HepG2 (cell line): ENCODE data around the gene OTOG. TPM values are rescaled to one million over a fixed set of nuclear protein-coding genes. Genes with fewer than 3 reads are reported as not detected.

Source experiments
- ATAC-seq: fragments of 200-7000 bp; cut with Tn5 transposase; 3 replicates; pipeline ENCODE4 v1.9.1; 2020; ENCODE audit warnings: mild to moderate bottlenecking, moderate library complexity
- BruUV-seq: library from RNA; stranded (reverse); fragments of 400-500 nt; replicated peaks from 2 replicates; lab custom pipeline; 2021; lab: Mats Ljungman, UMichigan
- CTCF ChIA-PET: fragments of 300-600 bp; formaldehyde crosslinking; extraction: SDS; loops from one replicate; lab custom pipeline; 2021; ENCODE audit warnings: low total read pairs, inconsistent platforms, low intra/inter-chr PET ratio; lab: Yijun Ruan, JAX
- POLR2A ChIA-PET: fragments of 350-600 bp; sonication (Branson Sonifier 250); formaldehyde crosslinking; loops from one replicate; lab custom pipeline; 2020; ENCODE audit warnings: antibody characterized with exemption, inconsistent platforms; lab: Yijun Ruan, JAX
- DNase-seq: peaks from one replicate; pipeline ENCODE4 v3.0.0-alpha.2; 2015; ENCODE audit warnings: low spot score
- FAIRE-seq: peaks from 3 replicates; lab custom pipeline; 2011; peaks lifted over from hg19 to GRCh38; lab: Jason Lieb, UNC
- H2AFZ ChIP-seq: one replicate; pipeline ENCODE4 v1.6.1; 2011; ENCODE audit warnings: low read length, inconsistent platforms
- H3K27ac ChIP-seq: fragments of 300-600 bp; 3 replicates; pipeline ENCODE4 v1.8.0; 2011; ENCODE audit warnings: mixed run types, mild to moderate bottlenecking, mixed read lengths, low read length, inconsistent platforms; ENCODE audit not compliant: insufficient read depth; ENCODE audit errors: extremely low read length
- H3K27me3 ChIP-seq, 2 experiments: fragments of 200-600 bp in 1 of 2; 2 replicates in 1 of 2; 3 replicates in 1 of 2; pipeline versions ENCODE4 v1.6.0 to v1.8.0; 2011; ENCODE audit warnings: low read length in 2 of 2, mild to moderate bottlenecking in 2 of 2, moderate library complexity in 2 of 2, inconsistent platforms in 1 of 2; ENCODE audit not compliant: insufficient read depth in 2 of 2, control insufficient read depth in 1 of 2
- H3K36me3 ChIP-seq, 2 experiments: fragments of 200-600 bp in 1 of 2; replicated peaks in 1 of 2; 2 replicates in 1 of 2; 3 replicates in 1 of 2; pipeline versions ENCODE4 v1.5.1 to v1.8.0; 2011; ENCODE audit warnings: low read length in 2 of 2, inconsistent platforms in 1 of 2; ENCODE audit not compliant: insufficient read depth in 2 of 2, control insufficient read depth in 1 of 2
- H3K4me1 ChIP-seq: 2 replicates; pipeline ENCODE4 v1.5.1; 2012; ENCODE audit warnings: low read length, inconsistent platforms; ENCODE audit not compliant: insufficient read depth
- H3K4me2 ChIP-seq: 2 replicates; pipeline ENCODE4 v1.6.0; 2011; ENCODE audit warnings: low read depth, low read length, inconsistent platforms
- H3K4me3 ChIP-seq, 3 experiments: fragments of 200-600 bp in 1 of 3; sonication (generic), shearing (Covaris generic) in 1 of 3; replicated peaks in 1 of 3; 2 replicates each; pipeline ENCODE4 v1.5.1; 2011 to 2016; ENCODE audit warnings: low read length in 3 of 3, inconsistent platforms in 2 of 3, low read depth in 2 of 3, mild to moderate bottlenecking in 2 of 3, control low read depth in 1 of 3, mixed read lengths in 1 of 3; ENCODE audit not compliant: insufficient read depth in 1 of 3
- H3K79me2 ChIP-seq: one replicate; pipeline ENCODE4 v1.6.1; 2011; ENCODE audit warnings: low read length, inconsistent platforms; ENCODE audit not compliant: insufficient read depth
- H3K9ac ChIP-seq: 2 replicates; pipeline ENCODE4 v1.6.0; 2011; ENCODE audit warnings: mild to moderate bottlenecking, low read depth, low read length, inconsistent platforms; ENCODE audit not compliant: insufficient read depth
- H3K9me3 ChIP-seq: 2 replicates; pipeline ENCODE4 v1.5.1; 2012; ENCODE audit warnings: mild to moderate bottlenecking, low read length
- H4K20me1 ChIP-seq: 2 replicates; pipeline ENCODE4 v1.6.0; 2011; ENCODE audit warnings: inconsistent platforms, mild to moderate bottlenecking, low read length, moderate library complexity; ENCODE audit not compliant: insufficient read depth
- CCDC6 ChIP-seq: sonication (generic); formaldehyde crosslinking; IDR thresholded peaks from 2 replicates; pipeline ENCODE4 v1.8.1; 2022; ENCODE audit warnings: mild to moderate bottlenecking, missing genetic modification reagents, moderate library complexity
- GTF3A ChIP-seq: sonication (generic); formaldehyde crosslinking; conservative IDR thresholded peaks from 2 replicates; pipeline ENCODE4 v1.4.0; 2020; ENCODE audit warnings: mild to moderate bottlenecking, missing genetic modification reagents
- KDM5A ChIP-seq: fragments of 200-600 bp; sonication (generic); IDR thresholded peaks from 2 replicates; pipeline ENCODE4 v1.7.0; 2018; ENCODE audit warnings: antibody characterized with exemption, mild to moderate bottlenecking, low read length, borderline replicate concordance
- MYC ChIP-seq: sonication (generic); formaldehyde crosslinking; IDR thresholded peaks from 2 replicates; pipeline ENCODE4 v1.9.0; 2021; ENCODE audit warnings: missing genetic modification reagents, borderline replicate concordance
- NFIC ChIP-seq: IDR thresholded peaks from 2 replicates; pipeline ENCODE4 v1.6.1; 2012; ENCODE audit warnings: mild to moderate bottlenecking, low read length, inconsistent platforms
- PBX2 ChIP-seq: IDR thresholded peaks from 2 replicates; pipeline ENCODE4 v1.6.1; 2016; ENCODE audit warnings: control low read depth
- SIX4 ChIP-seq: sonication (generic); formaldehyde crosslinking; IDR thresholded peaks from 2 replicates; pipeline ENCODE4 v1.4.0; 2020; ENCODE audit warnings: missing genetic modification reagents
- SRSF4 ChIP-seq: fragments of 200-400 bp; formaldehyde crosslinking; IDR thresholded peaks from one replicate; pipeline ENCODE4 v1.6.1; 2018; ENCODE audit warnings: mild to moderate bottlenecking, low read depth, low read length, moderate library complexity; ENCODE audit not compliant: poor library complexity, severe bottlenecking
- SRY ChIP-seq: sonication (generic); formaldehyde crosslinking; IDR thresholded peaks from 2 replicates; pipeline ENCODE4 v1.8.0; 2022; ENCODE audit warnings: mild to moderate bottlenecking, missing genetic modification reagents
- THRA ChIP-seq: sonication (generic); formaldehyde crosslinking; IDR thresholded peaks from 2 replicates; pipeline ENCODE4 v1.4.0; 2020; ENCODE audit warnings: missing genetic modification reagents, borderline replicate concordance
- ZIK1 ChIP-seq: sonication (generic); formaldehyde crosslinking; IDR thresholded peaks from 2 replicates; pipeline ENCODE4 v1.5.0; 2020; ENCODE audit warnings: mild to moderate bottlenecking, low read depth, missing genetic modification reagents, borderline replicate concordance
- ZNF205 ChIP-seq: IDR thresholded peaks from 2 replicates; pipeline ENCODE4 v1.6.1; 2018; ENCODE audit warnings: missing biosample characterization, missing genetic modification reagents
- ZNF207 ChIP-seq: fragments of 450-650 bp; IDR thresholded peaks from 2 replicates; pipeline ENCODE4 v1.6.1; 2016; ENCODE audit warnings: antibody characterized with exemption, borderline replicate concordance
- ZNF274 ChIP-seq: sonication (generic); formaldehyde crosslinking; IDR thresholded peaks from 2 replicates; pipeline ENCODE4 v1.5.1; 2020; ENCODE audit warnings: mild to moderate bottlenecking, missing genetic modification reagents
- ZNF280D ChIP-seq: sonication (generic); formaldehyde crosslinking; IDR thresholded peaks from 2 replicates; pipeline ENCODE4 v1.5.1; 2020; ENCODE audit warnings: mild to moderate bottlenecking, missing genetic modification reagents
- ZNF841 ChIP-seq: sonication (generic); formaldehyde crosslinking; IDR thresholded peaks from 2 replicates; pipeline ENCODE4 v1.8.1; 2023; ENCODE audit warnings: missing genetic modification reagents, borderline replicate concordance
- ZSCAN22 ChIP-seq: sonication (generic); formaldehyde crosslinking; IDR thresholded peaks from 2 replicates; pipeline ENCODE4 v1.4.0; 2020; ENCODE audit warnings: mild to moderate bottlenecking, missing genetic modification reagents
- WGBS: methylation state at CpG from one replicate; pipeline ENCODE4 v1.1.6; 2017; ENCODE audit warnings: low lambda C conversion rate; 5-methylcytosine and 5-hydroxymethylcytosine counted together
- in situ Hi-C: cut with HindIII; loops from 2 replicates; pipeline ENCODE4 v1.10.0; 2017; ENCODE audit warnings: low pct_unique_long_range_greater_than_20kb; ENCODE audit not compliant: extremely low pct_ligation_motif_present
- intact Hi-C: fragments of 100-400 bp; cut with micrococcal nuclease; formaldehyde crosslinking; loops from one replicate; pipeline ENCODE4 v1.10.0; 2022; ENCODE audit not compliant: unreplicated experiment
- polyA plus RNA-seq, 8 experiments: library from polyadenylated mRNA; depleted of rRNA in 3 of 8; stranded (reverse) in 7 of 8; unstranded in 1 of 8; fragments of >200 nt; fragmentation: Illumina TruSeq in 4 of 8; extraction: Trizol in 4 of 8; gene quantifications; 2 replicates each; pipeline versions ENCODE4 v1.2.1 to v1.2.3, GENCODE V29; 2011 to 2016; ENCODE audit warnings: low read depth in 4 of 8, missing spikeins in 1 of 8, mixed read lengths in 1 of 8; ENCODE audit not compliant: insufficient read depth in 1 of 8
- total RNA-seq, 5 experiments: library from RNA; depleted of rRNA; stranded (reverse); fragments of >200 nt; fragmentation: Illumina TruSeq; extraction: Trizol; gene quantifications; 2 replicates each; pipeline ENCODE4 v1.2.3, GENCODE V29; 2016; ENCODE audit warnings: low read depth in 1 of 5

The OTOG gene
- total and polyA plus RNA-seq, 2 of the 13 experiments (the other 11 are each of a cell fraction or from before 2014, with no cell fraction given), result not detected

DNA sequence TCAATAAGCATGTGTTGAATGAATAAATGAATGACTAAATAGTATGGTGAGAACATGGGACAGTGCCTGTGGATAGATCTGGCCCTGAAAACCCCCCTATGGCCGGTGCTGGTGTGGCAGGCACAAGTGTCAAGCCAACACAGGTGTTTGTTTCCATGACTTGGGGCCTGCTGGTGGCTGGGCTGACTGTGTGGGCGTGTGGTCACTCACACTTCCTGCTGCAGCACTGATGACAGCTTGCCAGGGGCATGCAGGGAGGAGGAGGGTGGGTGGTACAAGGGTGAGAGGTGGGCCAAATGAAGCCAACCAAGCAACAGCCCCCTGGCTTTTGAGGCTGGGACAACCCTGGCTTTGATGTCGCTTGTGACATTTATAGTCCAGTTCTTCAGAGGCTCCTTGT, 40.1 kb upstream of the OTOG start (continued):
- TF ChIP-seq PBX2 (CRISPR knock-in tag) (no peak), SRSF4 (no peak), GTF3A (CRISPR knock-in tag) (no peak), ZIK1 (CRISPR knock-in tag) (no peak), CCDC6 (no peak), ZNF841 (no peak), ZNF280D (CRISPR knock-in tag) (no peak), NFIC (no peak)

- Histone ChIP-seq H3K36me3 (no peaks in the 10 kb centered on the region), H3K27me3 (no peaks in the 10 kb centered on the region; a peak in 2 of 5 replicates), H3K27ac (no peak overlapping the region), H4K20me1 (no peaks in the 10 kb centered on the region), H3K4me2 (no peak overlapping the region), H3K4me1 (no peaks in the 10 kb centered on the region), H3K79me2 (no peaks in the 10 kb centered on the region), H2AFZ (no peak overlapping the region), H3K9me3 (no peaks in the 10 kb centered on the region), H3K9ac (no peak overlapping the region), H3K4me3 (no peak overlapping the region)
- ChIA-PET CTCF (no interaction called here), POLR2A (no interaction called here)
- no TSS peak for BruUV-seq
- no peak for ATAC-seq
- WGBS, result 40% methylated on average over 2 of the region's 2 CpGs
- intact Hi-C loops (loop anchor here (10.0 kb wide), 1 partner anchor 273 kb away; no protein-coding TSS in a partner anchor), in situ Hi-C loops (loop anchor here (5.0 to 25.0 kb wide), 2 partner anchors 125 to 270 kb away; no protein-coding TSS in a partner anchor)
- no peak for DNase-seq
- no peak for FAIRE-seq
- TF ChIP-seq THRA (CRISPR knock-in tag) (no peak), ZSCAN22 (CRISPR knock-in tag) (no peak), SIX4 (no peak), ZNF205 (no peak), ZNF274 (CRISPR knock-in tag) (no peak), SRY (CRISPR knock-in tag) (no peak), MYC (no peak), ZNF207 (no peak), KDM5A (no peak)
These were observed 39.3 kb upstream of the OTOG start for GRCh38 chr11:17507773-17508172.
